GM18507 (cell line): ENCODE measurements around the gene MRPL11.

Experiments
- DNase-seq: peaks from one replicate; pipeline ENCODE4 v3.0.0; 2011; ENCODE audit warnings: low read depth; ENCODE audit not compliant: insufficient read length; ENCODE audit errors: extremely low spot score
- FAIRE-seq: peaks from 2 replicates; lab custom pipeline; 2011; peaks lifted over from hg19 to GRCh38; lab: Jason Lieb, UNC

Gene MRPL11

DNA sequence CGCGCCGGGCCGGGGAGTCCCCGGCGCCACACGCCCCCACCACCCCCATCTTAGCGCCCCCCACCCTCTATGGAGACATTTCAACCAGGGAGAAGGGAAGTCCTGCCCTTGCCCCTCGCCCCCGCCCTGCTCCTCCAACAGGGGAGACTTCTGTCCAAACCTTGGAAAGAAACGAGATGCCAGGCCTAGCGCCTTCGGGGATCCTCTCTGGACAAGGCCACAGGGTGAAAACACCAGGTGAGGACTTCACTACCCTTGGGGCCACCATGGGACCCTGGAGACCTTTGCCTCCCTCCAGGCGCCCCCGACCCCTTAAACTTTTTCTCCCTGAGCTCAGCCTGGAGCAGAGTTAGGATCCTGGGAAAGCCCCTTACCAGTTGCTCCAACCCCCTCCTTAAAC lies 29.4 kb downstream of the MRPL11 start:
- DNase-seq (no peak), FAIRE-seq (no peak)

DNA sequence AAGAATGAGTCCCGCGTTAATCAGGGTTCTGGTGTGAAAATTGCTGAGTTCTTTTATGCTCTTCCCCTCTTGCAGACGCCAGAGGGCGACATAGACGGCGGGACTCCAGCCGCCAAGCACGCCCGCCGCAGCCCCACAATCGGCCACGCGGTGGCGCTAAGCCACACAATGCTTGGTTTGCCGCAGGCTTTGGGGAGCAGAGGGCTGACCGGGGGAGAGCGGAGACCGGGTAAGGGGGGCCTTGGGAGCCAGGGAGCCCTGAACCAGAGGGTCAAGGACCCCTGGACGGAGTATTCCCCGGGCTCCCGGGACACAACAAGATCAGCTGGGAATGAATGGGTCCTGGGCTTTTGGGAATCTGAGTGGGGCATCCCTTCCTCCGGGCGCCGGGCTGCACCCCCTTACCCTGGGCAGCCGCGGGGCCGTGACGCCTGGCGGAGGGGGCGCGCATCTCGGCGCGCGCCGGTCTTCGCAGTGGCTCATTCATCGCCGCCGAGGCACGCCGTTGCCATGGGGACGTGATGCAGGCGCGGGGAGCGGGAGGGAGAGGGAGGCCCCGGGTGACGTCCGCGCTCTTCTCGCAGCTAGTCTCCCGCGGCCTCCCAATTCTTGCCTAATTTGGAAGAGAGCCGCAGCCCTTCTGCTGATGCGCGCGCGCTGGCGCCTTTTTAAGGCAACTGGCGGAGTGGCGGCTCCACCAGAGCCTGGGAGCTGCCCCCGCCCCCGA lies 30.0 kb downstream of the MRPL11 start:
- FAIRE-seq (peak; percentile 92), DNase-seq (peak; percentile 90)

DNA sequence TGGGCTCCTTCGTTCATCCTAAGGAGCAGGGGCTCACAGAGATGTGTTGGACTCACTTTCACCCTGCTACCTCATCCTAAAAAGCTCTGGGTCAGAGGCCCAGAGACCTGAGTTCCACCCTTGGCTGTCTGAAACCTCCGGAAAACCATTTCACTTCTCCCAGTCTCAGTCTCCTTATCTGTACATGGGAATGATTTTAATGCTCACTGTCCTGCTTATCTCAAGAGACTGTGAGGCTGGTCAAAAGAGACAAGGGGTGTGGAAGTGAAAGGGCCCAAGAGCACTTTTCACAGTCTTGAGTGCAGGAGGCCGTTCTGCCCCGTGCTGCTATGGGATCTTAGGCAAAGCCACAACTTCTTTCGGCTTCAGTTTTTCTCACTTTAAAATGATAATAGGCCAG lies 31.0 kb downstream of the MRPL11 start:
- no peak for DNase-seq
- FAIRE-seq: no peak

GRCh38 chr11:66393954-66394353 lies 44.7 kb downstream of the MRPL11 start:
- DNase-seq (no peak), FAIRE-seq (no peak)

DNA sequence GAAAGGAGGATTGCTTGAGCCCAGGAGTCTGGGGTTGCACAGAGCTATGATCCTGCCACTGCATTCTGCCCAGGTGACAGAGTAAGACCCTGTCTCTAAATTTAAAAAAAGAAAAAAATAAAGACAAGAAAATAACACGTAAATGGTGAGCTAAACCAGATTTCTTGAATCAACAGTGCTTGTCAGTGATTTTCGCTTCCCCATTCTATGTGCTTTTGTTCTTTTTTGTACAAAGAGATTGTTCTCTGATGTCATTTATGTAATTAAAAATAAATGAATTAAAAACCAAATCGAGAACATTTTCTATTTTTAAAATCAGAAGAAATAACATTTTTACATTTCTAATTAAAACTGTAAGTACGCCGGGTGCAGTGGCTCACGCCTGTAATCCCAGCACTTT lies 47.3 kb downstream of the MRPL11 start:
- FAIRE-seq (no peak), DNase-seq (no peak)

DNA sequence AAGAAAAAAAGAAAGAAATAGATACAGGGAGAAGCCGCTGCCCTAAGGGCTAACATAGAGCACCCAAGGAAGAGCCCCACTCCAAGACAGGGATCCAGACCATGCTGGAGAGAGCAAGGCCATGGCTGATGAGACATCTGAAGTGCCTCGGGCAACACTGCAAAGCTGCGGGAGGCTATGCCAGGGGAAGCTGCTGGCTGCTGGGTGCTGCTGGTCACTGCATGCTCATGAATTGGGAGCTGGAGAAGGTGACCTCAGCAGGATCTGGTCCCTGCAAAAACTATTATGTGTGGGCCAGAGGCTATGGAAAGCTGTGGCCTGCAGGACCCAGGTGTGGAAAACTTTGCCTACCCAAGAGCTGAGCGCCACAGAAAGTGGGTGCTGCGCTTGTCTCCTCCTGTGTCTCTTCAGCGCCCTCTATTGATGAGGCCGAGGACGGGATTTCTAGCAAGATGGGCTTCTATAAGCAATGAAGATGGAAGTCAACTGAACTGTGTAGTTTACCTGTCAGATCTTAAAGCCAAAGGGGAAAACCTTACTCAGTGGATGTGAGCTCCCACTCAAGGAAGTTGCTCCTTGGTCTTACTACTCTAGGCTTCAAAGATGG lies 49.8 kb downstream of the MRPL11 start:
- peak; percentile 55 for FAIRE-seq
- peak; percentile 11 for DNase-seq

DNA sequence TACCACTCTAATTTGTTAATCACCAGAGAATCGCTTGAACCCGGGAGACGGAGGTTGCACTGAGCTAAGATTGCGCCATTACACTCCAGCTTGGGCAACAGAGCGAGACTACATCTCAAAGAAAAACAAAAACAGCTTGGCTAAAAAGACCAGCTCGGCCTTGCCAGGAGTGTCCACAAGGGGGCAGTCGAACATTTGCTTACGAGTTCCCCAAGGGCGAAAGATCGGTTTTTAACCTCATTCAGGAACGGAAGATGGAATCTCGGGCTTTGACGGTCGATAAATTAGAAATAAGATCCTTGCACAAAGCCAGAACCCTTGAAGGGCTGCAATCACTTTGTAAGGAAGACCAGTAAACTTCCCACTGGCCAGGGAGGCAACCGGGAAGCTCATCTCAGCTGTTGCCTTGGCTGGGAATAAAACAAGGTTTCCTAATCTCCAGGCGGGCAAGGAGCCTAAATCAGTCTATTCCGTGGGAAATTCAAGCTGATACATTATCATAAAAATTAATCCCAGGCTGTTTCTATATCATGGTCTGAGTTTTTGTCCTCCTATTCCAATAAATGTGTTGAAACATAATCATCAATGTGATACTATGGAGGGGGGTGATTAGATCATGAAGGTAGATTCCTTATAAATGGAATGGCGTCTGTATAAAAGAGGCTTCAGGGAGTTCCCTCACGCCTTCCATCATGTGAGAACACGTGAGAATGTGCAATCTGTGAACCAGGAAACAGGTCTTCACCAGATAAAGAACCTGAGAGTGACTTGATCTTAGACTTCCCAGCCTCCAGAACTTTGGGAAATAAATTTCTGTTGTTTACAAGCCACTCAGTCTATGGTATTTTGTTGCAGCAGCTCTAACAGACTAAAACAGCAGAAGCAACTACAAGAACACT lies 52.2 kb downstream of the MRPL11 start:
- DNase-seq: peak; percentile 22
- FAIRE-seq: peak; percentile 71
